GM12872 (cell line): ENCODE results near the gene ADRB1.

Experiments
- TF ChIP-seq, protein P1 (sequence below): IDR thresholded peaks from 3 replicates; pipeline ENCODE4 v1.5.1; 2011; ENCODE audit warnings: low read depth, mild to moderate bottlenecking, low read length, moderate library complexity; ENCODE audit not compliant: insufficient read depth

Gene ADRB1

DNA sequence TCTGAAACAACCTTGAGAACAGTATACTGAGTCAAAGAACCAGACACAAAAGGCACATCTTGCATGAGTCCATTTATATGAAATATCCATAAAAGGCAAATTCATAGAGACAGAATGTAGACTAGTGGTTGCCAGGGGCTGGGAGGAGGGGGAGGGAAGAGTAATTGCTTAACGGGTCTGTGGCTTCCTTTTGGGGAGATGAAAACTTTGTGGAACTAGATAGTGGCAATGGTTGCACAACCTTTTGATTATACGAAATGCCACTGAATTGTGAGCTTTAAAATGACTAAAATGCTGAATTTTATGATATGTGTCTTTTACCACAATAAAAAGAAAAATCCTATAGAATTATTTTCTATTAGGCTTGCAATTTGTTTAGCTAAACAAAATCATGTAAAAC is 16.8 kb downstream of the ADRB1 start:
- TF ChIP-seq, protein P1, sequence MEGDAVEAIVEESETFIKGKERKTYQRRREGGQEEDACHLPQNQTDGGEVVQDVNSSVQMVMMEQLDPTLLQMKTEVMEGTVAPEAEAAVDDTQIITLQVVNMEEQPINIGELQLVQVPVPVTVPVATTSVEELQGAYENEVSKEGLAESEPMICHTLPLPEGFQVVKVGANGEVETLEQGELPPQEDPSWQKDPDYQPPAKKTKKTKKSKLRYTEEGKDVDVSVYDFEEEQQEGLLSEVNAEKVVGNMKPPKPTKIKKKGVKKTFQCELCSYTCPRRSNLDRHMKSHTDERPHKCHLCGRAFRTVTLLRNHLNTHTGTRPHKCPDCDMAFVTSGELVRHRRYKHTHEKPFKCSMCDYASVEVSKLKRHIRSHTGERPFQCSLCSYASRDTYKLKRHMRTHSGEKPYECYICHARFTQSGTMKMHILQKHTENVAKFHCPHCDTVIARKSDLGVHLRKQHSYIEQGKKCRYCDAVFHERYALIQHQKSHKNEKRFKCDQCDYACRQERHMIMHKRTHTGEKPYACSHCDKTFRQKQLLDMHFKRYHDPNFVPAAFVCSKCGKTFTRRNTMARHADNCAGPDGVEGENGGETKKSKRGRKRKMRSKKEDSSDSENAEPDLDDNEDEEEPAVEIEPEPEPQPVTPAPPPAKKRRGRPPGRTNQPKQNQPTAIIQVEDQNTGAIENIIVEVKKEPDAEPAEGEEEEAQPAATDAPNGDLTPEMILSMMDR, result no peak

DNA sequence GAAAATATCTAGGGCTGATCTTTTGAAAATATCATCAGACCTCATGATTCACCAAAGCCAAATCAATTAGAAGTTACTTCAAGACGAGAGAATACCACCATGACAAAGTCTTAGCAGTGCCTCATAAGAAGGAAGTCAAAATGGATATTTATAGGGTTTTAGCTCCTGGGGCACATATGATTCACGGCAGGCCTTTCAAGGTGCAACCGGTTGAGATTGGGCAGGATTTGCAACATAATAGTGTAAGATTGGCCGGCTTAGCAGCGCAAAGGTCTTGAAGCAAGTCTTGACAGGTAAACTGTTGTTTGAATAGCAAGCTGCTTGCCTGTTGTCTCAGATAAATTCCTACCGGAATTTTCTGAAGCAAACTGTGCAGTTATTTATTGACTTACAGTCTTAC is 17.5 kb downstream of the ADRB1 start:
- TF ChIP-seq, protein P1, result no peak

DNA sequence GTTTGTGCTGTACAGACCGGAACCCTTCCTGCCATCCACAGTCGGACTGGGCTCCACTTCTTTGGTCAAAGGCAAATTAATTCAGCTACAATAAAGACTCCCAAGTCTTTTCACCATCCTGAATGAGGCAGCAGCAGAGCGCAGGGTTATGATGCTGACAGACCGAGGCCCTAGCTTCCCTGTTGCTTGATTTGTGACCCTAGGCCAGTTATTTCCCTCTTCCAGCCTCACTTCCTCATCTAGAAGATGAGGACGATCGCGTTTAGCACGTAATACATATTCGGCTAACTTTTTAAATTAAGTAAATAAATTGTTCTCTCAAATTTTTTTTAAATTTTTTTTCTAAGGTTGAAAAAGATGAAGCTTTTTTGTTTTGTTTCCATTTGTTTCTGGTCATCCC is 18.1 kb downstream of the ADRB1 start:
- TF ChIP-seq, protein P1, result no peak

DNA sequence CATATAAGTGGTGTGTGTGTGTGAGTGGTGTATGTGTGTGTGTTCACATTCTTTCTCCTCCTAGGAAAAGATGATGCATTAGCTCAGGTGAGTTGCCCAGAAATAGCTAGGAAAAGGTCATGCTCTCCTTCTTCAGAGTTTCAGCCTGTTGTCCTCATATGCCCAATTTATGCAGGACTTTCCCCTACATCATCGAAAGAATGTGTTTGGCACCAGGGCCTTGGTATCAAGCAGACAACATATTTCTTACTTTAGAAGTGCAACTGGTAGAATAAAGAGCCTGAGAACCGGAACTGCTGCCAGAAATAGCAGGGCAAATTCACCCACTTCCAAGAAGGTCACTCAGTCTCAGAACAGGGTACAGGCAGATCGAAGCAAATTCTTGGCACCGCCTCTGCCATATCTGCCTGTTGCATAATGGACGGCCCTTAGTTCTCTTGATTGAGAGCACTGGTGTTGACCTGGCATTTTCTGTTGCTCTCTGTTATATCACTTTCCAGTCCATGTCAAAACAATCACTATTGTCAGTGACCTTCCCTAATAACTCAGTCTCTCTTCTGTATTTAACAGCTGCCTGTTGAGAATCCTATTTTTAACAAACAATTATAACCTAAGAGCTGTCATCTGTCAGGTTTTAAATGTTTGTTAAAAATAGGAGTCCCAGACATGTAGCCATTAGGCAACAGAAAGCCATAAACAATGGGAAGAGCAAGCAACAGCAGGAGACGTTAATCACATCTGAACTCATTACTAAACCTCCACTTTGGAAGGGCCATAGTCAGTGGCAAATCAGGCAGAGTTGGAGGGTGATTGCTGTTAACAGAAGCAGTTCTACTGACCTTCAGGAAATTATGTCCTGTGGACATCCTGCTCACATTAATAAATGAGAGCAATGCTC is 20.7 kb downstream of the ADRB1 start:
- TF ChIP-seq, protein P1, result no peak

DNA sequence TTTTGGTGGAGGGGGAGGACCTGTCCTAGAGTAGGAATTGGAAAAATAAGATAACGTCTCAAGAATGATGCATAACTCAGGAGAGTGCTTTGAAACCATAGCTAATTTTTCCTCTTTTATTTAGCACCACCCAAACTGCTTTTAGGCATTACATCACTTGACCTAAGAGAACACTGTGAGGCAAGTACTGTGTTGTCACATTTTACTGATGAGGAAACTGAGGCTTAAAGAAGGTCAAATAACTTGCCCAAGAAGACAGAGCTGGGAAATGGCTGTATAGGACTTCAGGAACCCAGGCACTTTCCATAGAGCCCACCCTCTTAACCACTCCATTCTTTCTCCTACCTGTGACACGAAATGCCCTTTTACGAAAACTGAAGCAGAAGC is 21.4 kb downstream of the ADRB1 start:
- TF ChIP-seq, protein P1, result no peak

DNA sequence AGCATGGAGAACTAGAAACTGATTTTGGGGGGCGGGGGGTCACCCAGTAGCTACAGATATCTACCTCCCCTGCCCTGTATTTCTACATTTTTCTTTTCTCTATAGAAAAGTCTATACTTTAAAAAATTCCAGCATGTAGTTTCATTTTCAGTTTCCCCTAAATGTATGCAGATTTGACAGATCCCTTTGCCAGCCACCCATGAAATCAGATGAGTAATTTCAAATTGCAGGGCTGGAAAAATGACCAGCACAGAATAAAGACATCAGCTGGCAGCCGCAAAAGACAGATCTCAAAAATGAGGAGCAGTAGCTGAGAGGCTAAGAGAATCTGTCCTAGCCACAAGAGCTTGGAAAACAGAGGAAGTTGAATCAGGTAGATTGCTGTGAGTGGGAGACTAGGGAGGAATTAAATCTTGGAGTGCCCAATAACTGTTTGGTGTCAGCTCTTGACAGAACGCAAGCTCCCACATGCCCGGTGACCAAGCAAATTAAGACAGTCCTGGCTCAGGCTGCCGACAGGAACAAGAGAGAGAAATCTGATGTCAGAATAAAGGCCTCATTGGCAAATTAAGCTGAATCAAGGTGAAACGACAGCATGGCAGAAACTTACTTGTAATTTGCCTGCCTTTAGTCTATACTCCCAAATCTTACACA is 24.5 kb downstream of the ADRB1 start:
- TF ChIP-seq, protein P1, result no peak

DNA sequence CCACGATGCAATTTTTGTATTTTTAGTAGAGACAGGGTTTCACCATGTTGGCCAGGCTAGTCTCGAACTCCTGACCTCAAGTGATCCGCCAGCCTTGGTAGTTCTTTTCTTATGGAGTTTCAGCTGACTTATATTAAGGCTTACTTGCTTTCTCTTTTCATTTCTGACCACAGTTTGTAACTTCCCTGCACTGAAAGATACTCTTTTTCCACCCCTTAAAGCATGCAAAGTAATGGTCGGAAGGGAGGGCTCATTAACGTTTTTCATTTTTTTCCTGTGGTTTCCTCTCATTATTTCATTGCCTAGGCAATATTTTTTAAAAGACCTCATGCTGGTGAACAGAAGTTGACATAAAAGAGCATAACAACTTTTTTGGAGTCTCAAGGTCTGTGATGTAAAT is 27.0 kb downstream of the ADRB1 start:
- TF ChIP-seq, protein P1, result no peak
